ENCODE results near the gene UGT1A7.
"Not testable (repeated sequence)": the region's sequence is repeated elsewhere in the genome, so short reads cannot be mapped to it uniquely, and the experiment has no call there.

The UGT1A7 gene

DNA sequence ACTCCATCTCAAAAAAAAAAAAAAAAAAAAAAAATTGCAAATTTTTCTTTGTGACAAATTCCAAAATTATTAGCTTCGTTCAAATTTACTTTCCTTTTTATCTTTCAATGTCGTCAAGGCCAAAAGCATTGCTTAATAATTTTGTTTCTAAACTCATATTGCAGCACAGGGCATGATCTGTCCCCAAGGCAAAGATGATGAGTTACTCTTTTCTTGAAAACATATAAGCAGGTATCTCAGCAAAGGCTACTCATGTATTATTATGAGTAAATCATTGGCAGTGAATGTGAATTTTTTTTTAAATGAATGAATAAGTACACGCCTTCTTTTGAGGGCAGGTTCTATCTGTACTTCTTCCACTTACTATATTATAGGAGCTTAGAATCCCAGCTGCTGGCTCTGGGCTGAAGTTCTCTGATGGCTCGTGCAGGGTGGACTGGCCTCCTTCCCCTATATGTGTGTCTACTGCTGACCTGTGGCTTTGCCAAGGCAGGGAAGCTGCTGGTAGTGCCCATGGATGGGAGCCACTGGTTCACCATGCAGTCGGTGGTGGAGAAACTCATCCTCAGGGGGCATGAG lies at the start of gene UGT1A7:
Gene UGT1A7, plus strand, starts transcription at position 381 of the 579 bp plus-strand sequence. Its CDS starts 37 bp downstream, at position 418.
- DNase-seq (ENCODE audit: low read depth in 1 of 2, low spot score in 1 of 2): no peak

DNA sequence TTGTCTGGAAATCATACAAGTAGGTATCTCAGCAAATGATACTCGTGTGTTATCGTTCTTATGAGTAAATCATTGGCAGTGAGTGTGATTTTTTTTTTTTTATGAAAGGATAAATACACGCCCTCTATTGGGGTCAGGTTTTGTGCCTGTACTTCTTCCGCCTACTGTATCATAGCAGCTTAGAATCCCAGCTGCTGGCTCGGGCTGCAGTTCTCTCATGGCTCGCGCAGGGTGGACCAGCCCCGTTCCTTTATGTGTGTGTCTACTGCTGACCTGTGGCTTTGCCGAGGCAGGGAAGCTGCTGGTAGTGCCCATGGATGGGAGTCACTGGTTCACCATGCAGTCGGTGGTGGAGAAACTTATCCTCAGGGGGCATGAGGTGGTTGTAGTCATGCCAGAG lies 45.4 kb upstream of the UGT1A7 start, which contains the start of gene UGT1A10:
Gene UGT1A10, plus strand, starts transcription at position 143 of the 400 bp plus-strand sequence. Its CDS starts 75 bp downstream, at position 218.
- not testable (repeated sequence) for DNase-seq (ENCODE audit: low read depth in 1 of 2, low spot score in 1 of 2)

DNA sequence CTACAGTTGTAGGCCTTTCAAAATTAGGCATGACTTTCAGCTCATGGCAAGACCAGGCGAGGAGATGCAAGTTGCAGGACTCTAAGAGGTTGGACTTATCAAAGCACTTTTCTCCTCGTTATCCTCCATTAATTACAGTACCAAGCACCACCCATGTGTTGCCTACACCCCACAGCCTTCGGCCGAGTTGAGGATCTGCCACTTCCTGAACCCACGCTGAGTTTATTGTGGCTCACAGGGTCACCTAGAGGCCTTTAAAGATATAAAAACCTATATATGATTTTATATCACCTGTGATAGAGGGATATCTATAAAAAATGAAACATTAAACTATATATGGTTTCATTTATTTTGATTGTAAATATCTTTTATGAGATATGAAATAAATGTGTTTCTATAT lies 42.9 kb upstream of the UGT1A7 start:
- DNase-seq (ENCODE audit: low read depth in 1 of 2, low spot score in 1 of 2): no peak

DNA sequence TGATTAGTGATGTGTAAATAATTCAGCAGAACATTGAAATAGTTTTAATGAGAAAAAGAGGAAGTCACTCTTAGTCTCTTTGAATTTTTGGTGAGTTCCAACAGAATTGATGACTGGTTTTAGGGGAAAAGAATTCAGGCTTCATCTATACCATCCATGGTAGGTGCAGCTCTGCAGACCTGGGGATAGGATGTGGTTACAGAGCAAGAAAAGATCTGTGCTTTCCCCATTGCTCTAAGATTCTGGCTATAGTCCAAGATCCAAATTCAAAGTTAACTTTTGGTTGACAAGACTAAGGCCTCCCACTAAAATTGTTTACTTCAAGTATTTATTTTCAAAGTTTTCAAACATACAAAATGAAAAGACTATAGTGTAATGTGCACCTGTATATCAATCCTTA lies 41.8 kb upstream of the UGT1A7 start:
- no peak for DNase-seq (ENCODE audit: low read depth in 1 of 2, low spot score in 1 of 2)

DNA sequence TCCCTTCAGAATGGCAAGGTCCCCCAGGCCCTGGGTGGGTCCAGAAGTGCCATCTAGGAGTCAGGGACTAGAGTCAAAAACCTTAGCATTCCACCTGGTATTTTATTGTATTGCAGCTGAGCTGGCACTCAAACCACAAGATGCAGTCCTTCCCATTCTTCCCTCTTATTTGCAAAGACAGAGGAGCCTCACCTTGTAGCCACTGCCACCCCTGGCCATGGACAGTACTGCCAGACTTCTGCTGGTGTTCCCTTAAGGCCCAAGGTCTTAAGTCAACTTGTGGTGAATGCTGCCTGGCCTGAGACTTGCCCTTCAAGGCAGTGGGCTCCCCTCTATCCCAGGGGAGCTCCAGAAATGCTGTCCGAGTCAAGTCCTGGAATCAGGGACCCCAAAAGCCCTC lies 38.6 kb upstream of the UGT1A7 start:
- no peak for DNase-seq (ENCODE audit: low read depth in 1 of 2, low spot score in 1 of 2)

DNA sequence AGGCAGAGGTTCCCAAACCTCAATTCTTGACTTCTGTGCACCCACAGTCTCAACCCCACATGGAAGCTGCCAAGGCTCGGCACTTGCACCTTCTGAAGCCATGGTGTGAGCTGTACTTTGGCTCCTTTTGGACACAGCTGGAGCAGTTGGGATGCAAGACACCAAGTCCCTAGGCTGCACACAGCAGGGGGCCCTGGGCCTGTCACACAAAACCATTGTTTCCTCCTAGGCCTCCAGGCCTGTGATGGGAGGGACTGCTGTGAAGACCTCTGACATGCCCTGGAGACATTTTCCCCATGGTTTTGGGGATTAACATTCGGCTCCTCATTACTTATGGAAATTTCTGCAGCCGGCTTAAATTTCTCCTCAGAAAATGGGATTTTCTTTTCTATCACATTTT lies 35.7 kb upstream of the UGT1A7 start:
- not testable (repeated sequence) for DNase-seq (ENCODE audit: low read depth in 1 of 2, low spot score in 1 of 2)

DNA sequence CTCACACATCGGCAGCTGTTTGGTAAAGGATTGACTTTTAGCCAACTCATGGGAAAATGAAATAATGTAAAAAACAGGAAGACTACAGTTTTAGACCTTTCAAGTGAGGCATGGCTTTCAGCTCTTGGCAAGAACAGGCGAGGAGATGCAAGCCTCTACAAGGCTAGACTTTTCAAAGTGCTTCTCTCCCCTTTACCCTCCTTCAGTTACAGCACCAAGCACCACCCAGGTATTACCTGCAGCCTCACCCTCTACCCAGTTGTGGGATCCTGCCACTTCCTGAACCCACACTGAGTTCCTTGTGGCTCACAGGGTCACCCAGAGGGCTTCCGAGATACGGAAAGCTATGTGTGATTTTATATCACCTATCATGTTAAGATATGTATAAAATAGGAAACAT lies 30.7 kb upstream of the UGT1A7 start:
- DNase-seq (ENCODE audit: low read depth in 1 of 2, low spot score in 1 of 2): no peak

DNA sequence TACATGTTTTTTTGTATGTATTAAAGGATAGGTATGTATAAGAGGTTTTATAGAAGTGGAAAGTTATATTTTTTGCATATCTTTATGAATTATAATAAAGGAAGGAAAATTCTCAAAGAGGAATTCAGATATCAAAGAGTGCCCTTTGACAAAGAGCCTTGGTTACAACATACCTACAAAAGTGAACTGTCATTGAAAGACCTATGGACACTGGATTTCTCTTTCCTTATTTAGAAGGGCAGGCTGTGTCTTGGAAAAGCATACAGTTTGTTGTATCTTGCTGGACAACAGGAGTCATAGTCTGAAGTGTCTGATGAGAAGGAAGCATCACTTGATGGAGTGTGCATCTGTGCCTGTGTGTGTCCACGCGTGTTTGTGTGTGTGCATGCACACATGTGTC lies 30.3 kb upstream of the UGT1A7 start:
- DNase-seq (ENCODE audit: low read depth in 1 of 2, low spot score in 1 of 2): no peak

DNA sequence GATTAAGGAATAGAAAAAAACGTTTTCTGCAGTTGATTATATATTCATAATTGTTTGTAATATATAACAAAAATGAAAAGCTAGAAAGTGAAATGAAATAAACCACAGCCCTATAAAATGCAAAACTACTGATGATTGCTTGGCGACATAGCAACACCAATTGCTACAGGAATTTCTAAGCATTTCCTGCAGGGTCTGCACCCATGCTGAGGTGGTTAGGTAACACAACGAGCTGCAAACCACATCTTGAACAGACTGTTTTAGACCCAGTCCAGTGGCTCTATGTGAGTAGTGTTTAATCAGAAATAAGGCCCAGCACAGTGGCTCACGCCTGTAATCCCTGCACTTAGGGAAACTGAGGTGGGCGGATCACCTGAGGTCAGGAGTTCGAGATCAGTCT lies 27.2 kb upstream of the UGT1A7 start:
- DNase-seq (ENCODE audit: low read depth in 1 of 2, low spot score in 1 of 2): no peak

DNA sequence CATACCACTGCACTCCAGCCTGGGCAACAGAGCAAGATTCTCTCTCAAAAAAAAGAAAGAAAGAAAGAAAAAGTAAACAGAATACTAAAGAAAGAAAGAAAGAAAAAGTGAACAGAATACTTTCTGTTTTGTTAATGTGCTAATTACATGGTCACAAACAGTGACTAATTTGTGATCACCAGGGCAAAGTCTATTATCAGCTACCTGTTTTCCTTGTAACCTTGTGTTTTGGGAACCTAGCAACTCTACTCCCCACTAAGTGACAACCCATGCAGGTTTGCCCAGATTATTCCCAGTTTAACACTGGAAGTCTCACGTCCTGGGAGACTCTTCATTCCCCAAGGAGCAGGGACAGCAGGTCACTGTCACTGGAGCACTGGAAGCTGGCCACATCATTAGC lies 26.7 kb upstream of the UGT1A7 start:
- DNase-seq (ENCODE audit: low read depth in 1 of 2, low spot score in 1 of 2): no peak

DNA sequence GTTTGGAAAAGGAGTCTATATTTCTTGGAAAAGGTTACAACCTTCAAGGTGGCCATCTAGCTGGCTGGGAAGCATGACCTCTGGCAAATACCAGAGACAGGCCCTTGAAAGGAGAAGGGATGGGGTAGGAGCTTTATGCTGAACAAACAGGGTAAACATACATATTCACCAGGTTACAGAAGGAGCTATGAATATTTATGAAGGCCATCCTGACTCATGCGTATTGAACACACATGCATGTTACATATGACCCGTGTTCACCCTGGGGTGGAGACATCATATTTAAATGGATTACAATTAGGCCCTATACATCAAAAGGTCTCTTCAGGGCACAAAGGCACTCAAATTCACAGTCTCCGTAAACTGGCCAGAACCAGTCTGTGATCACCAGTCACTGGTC lies 25.8 kb upstream of the UGT1A7 start:
- not testable (repeated sequence) for DNase-seq (ENCODE audit: low read depth in 1 of 2, low spot score in 1 of 2)

DNA sequence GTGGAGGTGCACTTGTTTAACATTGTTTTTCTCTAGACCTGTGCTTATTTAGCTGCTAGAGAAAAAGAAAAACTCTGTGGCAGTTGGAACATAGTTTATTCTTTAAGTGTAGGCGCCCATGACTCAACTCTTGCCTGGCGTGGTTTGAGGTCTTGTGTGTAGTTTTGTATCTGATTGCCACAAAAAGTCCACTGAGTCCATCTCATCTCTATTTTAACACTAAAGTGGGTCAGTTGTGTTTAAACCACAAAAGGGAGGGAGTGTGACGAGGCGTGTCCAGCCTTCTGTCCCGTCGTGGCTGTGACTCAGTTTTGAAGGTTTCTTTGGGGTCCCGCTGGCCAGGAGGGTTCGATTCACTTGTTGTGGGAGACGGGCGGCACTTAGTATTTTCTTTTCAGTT lies 25.3 kb upstream of the UGT1A7 start:
- no peak for DNase-seq (ENCODE audit: low read depth in 1 of 2, low spot score in 1 of 2)

DNA sequence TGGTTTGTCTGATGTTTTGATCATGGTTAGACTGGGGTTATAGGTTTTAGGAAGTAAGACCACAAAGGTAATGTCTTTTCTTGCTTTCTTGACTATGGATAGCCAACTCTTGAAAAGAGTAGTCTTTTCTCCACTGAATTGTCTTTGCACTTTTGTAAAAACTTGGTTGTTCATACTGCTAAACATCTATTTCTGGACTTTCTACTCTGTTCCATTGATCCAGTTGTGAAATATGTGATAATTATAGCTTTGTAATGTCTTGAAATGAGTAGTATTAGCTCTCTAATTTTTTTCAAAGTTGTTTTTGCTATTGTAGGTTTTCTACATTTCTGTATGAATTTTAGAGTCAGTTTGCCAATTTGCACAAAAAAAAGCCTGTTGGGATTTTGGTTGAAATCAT lies 23.1 kb upstream of the UGT1A7 start:
- no peak for DNase-seq (ENCODE audit: low read depth in 1 of 2, low spot score in 1 of 2)

DNA sequence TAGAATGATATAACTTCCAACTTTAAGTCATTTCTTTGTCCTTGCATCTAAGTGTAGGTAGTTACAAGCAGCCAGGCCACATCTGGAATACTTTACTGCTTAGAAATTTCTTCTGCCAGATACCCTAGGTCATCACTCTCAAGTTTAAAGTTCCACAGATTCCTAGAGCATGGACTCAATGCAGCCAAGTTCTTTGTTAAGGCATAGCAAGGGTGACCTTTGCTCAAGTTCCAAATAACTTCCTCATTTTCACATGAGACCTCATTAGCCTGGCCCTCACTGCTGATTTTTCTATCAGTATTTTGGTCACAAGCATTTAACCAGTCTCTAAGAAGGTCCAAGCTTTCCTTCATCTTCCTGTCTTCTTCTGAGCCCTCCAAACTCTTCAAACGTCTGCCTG lies 17.8 kb upstream of the UGT1A7 start:
- no peak for DNase-seq (ENCODE audit: low read depth in 1 of 2, low spot score in 1 of 2)

DNA sequence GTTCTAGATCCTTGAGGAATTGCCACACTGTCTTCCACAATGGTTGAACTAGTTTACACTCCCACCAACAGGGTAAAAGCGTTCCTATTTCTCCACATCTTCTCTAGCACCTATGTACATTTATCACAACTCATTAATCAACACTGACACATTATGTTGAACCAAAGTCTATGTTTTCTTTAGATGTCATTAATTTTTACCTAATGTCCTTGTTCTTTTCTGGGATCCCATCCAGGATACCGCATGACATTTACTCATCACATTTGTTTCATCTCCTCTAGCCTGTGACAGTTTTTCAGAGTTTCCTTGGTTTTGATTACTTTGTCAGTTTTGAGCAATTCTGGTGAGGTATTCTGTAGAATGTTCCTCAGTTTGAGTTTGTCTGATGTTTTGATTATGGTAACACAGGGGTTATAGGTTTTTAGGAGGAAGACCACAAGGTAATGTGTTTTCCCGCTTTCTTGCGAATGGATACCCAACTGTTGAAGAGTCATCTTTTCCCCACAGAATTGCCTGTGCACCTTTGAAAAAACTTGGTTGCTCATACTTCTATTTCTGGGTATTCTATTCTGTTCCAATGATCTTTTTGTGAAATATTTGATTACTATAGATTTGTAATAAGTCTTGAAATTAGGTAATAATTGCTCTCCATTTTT lies 13.0 kb upstream of the UGT1A7 start:
- no peak for DNase-seq (ENCODE audit: low read depth in 1 of 2, low spot score in 1 of 2)

DNA sequence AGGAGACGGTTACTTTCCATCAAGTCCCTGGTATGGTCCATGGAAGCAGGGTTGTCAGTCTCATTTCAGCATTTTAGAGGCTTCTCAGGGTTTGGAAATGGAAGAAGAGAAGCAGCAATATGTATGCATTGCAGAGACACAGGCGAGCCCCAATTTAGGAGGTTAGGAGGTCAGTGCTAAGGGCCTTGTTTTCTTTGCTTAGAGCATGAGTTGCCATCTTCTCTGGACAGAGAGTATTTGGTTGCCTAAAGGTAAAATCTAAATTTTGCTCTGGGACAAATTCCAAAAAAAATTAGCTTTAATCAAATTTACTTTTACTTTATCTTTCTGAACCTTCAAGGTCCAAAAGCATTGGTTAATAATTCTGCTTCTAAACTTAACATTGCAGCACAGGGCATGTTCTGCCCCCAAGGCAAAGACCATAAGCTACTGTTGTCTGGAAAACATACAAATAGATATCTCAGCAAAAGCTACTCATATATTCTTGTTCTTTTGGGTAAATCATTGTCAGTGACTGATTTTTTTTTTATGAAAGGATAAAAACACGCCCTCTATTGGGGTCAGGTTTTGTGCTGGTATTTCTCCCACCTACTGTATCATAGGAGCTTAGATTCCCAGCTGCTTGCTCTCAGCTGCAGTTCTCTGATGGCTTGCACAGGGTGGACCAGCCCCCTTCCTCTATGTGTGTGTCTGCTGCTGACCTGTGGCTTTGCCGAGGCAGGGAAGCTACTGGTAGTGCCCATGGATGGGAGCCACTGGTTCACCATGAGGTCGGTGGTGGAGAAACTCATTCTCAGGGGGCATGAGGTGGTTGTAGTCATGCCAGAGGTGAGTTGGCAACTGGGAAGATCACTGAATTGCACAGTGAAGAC lies 10.2 kb upstream of the UGT1A7 start, which contains the start of gene UGT1A9:
Gene UGT1A9, plus strand, starts transcription at position 609 of the 872 bp plus-strand sequence. Its CDS starts 37 bp downstream, at position 646.
- no peak for DNase-seq (ENCODE audit: low read depth in 1 of 2, low spot score in 1 of 2)

DNA sequence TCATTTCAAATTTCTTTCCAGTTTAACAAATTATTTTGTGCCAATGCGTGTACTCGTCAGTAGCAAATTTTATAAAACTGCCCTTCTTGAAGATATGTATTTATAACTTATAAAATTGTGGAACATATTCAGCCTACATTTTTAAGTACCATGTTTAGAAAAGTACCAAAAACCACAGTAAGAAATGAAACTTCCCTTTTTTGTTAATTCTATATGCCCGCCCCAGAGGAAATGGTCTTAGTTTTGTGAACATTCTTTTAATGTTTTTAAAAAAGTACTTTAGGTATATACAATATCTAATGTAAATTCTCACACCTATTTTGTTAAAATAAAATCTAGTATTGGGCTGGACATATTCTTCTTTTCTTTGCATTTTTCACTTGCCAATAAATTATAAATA lies 8.8 kb upstream of the UGT1A7 start:
- no peak for DNase-seq (ENCODE audit: low read depth in 1 of 2, low spot score in 1 of 2)

DNA sequence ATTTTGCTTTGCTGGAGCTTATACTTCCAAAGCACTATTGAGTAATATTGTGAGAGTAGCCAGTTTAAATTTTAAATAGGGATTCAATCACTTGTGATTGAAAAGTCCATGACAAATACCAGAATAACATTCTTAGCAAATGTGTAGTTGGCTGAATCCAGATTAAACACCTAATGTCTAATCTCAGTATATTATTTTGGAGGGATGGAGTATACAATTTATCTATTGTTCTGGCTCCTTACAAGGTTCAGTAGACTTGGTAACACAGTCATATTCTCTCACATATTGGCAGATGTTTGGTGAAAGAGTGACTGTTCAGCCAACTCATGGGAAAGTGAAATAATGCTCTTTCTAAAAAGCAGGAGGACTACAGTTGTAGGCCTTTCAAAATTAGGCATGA lies 7.8 kb upstream of the UGT1A7 start:
- DNase-seq (ENCODE audit: low read depth in 1 of 2, low spot score in 1 of 2): no peak

DNA sequence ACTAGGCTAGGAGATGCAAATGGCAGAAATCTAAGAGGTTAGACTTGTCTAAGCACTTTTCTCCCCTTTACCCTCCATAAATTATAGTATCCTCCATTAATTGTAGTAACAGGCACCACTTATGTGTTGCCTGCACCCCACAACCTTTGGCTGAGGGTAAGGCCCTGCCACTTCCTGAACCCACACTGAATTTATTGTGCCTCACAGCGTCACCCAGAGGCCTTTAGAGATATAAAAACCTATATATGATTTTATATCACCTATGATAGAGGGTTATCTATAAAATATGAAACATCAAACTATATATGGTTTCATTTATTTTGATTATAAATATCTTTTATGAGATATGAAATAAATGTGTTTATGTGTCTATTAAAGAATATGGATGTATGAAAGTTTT lies 7.4 kb upstream of the UGT1A7 start:
- DNase-seq (ENCODE audit: low read depth in 1 of 2, low spot score in 1 of 2): no peak

DNA sequence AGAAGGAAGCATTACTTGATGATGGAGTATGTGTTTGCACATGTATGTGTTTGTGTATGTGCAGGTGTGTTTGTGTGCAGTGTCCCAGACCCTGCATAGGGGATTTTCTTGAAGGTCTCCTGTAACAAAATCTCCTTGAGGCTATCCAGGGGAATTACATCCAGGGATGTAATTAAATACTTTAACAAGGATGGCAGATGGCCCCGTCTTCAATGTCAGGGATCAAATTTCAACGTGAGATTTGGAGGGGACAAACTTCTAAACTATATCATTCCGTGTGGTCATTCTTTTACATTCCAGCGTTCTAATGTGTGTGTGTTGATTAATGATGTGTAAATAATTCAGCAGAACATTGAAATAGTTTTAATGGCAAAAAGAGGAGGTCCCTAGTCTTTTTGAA lies 6.7 kb upstream of the UGT1A7 start:
- DNase-seq (ENCODE audit: low read depth in 1 of 2, low spot score in 1 of 2): no peak

DNA sequence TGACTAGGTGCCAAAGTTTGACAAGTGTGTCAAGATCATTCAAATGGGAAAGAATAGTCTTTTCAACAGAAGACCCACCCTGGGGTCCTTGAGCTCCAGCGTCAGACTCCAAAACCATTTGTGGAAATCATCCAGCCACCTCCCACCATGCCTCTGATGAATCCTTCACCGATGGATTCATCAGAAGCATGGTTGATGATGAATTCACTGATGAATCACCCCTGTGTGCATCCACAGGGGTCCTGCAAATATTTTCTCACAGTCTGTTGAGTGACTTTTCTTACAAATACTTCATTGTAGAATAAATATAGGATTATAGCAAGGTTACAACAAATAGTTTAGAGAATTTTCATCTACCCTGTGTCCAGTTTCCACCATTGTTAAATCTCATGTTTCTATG lies 5.7 kb upstream of the UGT1A7 start:
- no peak for DNase-seq (ENCODE audit: low read depth in 1 of 2, low spot score in 1 of 2)

DNA sequence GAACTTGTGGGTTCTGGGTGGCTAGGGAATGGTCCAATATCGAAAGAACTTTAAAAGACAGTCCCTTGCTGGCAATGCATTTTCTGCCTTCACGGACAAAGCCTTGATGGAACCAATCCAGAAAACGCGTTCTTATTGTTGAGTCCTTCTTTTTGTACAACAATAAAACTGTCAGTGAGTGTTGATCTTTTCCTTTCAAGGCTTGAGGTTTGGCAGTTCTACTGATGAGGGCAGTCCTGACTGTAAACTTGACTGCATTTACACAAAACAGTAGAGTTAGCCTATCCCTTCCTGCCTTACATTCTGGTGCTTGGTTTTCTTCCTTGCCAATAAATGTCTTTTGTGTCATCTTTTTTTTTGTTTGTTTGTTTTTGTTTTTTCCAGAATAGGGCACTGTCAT lies 2.5 kb upstream of the UGT1A7 start:
- no peak for DNase-seq (ENCODE audit: low read depth in 1 of 2, low spot score in 1 of 2)
